Progenitor cell of endocrine pancreas (in vitro differentiated cells): ENCODE data around the gene SESN1. TPM values are rescaled to one million over a fixed set of nuclear protein-coding genes. Genes with fewer than 3 reads are reported as not detected.

Experiments used
- DNase-seq: peaks from one replicate; pipeline ENCODE4 v3.0.0; 2021; ENCODE audit warnings: low spot score; ENCODE audit not compliant: unreplicated experiment
- H3K27ac Mint-ChIP-seq: 2 replicates; pipeline ENCODE4 v1.8.0; 2021; ENCODE audit warnings: mild to moderate bottlenecking, moderate library complexity, mixed read lengths
- H3K27me3 Mint-ChIP-seq: 2 replicates; pipeline ENCODE4 v1.8.0; 2021; ENCODE audit warnings: mixed read lengths
- H3K36me3 Mint-ChIP-seq: 2 replicates; pipeline ENCODE4 v1.8.0; 2022; ENCODE audit warnings: mixed read lengths; ENCODE audit not compliant: insufficient read depth
- H3K4me1 Mint-ChIP-seq: 2 replicates; pipeline ENCODE4 v1.8.0; 2021; ENCODE audit warnings: low read depth, mixed read lengths
- H3K4me3 Mint-ChIP-seq: 2 replicates; pipeline ENCODE4 v1.8.0; 2021; ENCODE audit warnings: low read depth, mild to moderate bottlenecking, moderate library complexity, mixed read lengths
- H3K9me3 Mint-ChIP-seq: 2 replicates; pipeline ENCODE4 v1.8.0; 2021; ENCODE audit warnings: low read depth, mixed read lengths
- total RNA-seq: library from RNA; stranded (reverse); gene quantifications from 2 replicates; pipeline ENCODE4 v1.2.1, GENCODE V29; 2021
- TF ChIP-seq, protein P1 (sequence below): fragments of 200-600 bp; sonication (generic); IDR thresholded peaks from one replicate; pipeline ENCODE4 v1.5.0; 2021; ENCODE audit warnings: antibody characterized with exemption, mild to moderate bottlenecking; ENCODE audit not compliant: unreplicated experiment

The SESN1 gene
- total RNA-seq, 1 donor from 2014 or later: 23.9 TPM

DNA sequence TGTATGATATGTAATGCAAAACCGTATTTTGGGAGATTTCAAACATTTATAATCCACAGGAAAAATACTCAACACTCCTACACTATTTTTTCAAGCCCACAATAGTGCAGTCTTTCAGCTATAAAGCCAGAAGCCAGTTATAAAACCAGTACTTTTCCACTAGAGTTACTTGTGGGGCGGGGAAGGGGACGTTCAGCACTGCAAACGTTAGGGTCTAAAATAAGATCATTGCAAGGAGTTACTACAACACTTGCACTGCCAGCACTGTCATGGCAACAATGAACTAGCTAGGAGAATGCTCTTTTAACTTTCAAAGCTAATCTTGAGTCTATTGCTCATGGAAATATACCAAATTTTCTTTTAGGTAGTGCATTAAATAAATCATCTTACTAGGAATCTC lies 14.7 kb downstream of the SESN1 start:
- Mint-ChIP-seq H3K9me3 (no peaks in the 10 kb centered on the region), H3K27me3 (no peaks in the 10 kb centered on the region), H3K36me3 (no peaks in the 10 kb centered on the region), H3K4me1 (no peaks in the 10 kb centered on the region), H3K27ac (no peak overlapping the region), H3K4me3 (no peak overlapping the region)
- no peak for DNase-seq
- TF ChIP-seq, protein P1, sequence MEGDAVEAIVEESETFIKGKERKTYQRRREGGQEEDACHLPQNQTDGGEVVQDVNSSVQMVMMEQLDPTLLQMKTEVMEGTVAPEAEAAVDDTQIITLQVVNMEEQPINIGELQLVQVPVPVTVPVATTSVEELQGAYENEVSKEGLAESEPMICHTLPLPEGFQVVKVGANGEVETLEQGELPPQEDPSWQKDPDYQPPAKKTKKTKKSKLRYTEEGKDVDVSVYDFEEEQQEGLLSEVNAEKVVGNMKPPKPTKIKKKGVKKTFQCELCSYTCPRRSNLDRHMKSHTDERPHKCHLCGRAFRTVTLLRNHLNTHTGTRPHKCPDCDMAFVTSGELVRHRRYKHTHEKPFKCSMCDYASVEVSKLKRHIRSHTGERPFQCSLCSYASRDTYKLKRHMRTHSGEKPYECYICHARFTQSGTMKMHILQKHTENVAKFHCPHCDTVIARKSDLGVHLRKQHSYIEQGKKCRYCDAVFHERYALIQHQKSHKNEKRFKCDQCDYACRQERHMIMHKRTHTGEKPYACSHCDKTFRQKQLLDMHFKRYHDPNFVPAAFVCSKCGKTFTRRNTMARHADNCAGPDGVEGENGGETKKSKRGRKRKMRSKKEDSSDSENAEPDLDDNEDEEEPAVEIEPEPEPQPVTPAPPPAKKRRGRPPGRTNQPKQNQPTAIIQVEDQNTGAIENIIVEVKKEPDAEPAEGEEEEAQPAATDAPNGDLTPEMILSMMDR: no peak

GRCh38 chr6:109076377-109076776 lies 18.3 kb downstream of the SESN1 start:
- peaks cover 7% of the 10 kb centered on the region for H3K4me1 Mint-ChIP-seq
- TF ChIP-seq, protein P1: no peak
- no peak overlapping the region for H3K4me3 Mint-ChIP-seq
- H3K36me3 Mint-ChIP-seq: no peaks in the 10 kb centered on the region
- no peaks in the 10 kb centered on the region for H3K27me3 Mint-ChIP-seq
- no peak for DNase-seq
- H3K9me3 Mint-ChIP-seq: no peaks in the 10 kb centered on the region
- no peak overlapping the region for H3K27ac Mint-ChIP-seq

- Mint-ChIP-seq H3K36me3 (no peaks in the 10 kb centered on the region), H3K9me3 (no peaks in the 10 kb centered on the region), H3K4me3 (no peak overlapping the region)
Observed at GRCh38 chr6:109075934-109076333, 18.7 kb downstream of the SESN1 start.

GRCh38 chr6:109074133-109074415 lies 20.6 kb downstream of the SESN1 start:
- no peak for DNase-seq
- no peaks in the 10 kb centered on the region for H3K9me3 Mint-ChIP-seq
- H3K27me3 Mint-ChIP-seq: no peaks in the 10 kb centered on the region
- no peaks in the 10 kb centered on the region for H3K36me3 Mint-ChIP-seq
- no peak overlapping the region for H3K27ac Mint-ChIP-seq
- TF ChIP-seq, protein P1: no peak
- H3K4me1 Mint-ChIP-seq: peaks cover 7% of the 10 kb centered on the region
- no peak overlapping the region for H3K4me3 Mint-ChIP-seq

More at GRCh38 chr6:109075934-109076333, 18.7 kb downstream of the SESN1 start:
- Mint-ChIP-seq H3K27ac (no peak overlapping the region), H3K4me1 (peaks cover 7% of the 10 kb centered on the region), H3K27me3 (no peaks in the 10 kb centered on the region)
- TF ChIP-seq, protein P1: no peak
- DNase-seq: no peak

DNA sequence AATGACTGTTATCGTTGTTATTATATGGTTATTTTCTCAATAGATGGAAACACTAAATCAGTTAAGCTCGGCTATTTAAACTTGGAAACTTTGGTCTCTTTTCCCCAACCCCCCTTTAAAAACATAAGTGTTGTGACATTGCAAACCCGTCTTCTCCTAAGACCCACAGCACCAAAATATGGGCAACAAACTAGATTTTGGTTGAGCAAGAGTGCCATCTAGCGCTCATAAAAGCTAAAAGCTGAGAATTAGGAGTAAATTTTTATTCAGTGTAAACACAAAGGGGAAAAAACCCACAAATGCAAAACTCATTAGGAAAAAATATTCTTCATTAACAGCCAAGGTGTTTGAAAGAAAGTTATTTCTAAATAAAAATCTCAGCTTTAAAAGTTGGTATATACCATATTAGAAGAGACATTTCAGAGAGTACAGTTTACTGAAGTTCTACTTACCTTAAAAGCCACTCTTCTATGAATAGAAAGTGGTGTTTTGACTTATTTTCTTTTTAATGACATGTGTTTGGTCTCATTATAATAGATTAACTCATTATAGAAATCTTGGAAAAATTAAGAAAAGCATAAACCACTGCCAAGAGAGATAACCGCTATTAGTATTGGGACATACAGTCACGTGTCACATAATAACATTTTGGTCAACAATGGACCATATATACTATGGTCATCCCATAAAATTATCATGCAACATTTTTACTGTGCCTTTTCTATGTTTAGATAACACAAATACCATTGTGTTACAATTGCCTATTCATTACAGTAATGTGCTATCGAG lies 21.1 kb downstream of the SESN1 start:
- Mint-ChIP-seq H3K4me1 (peaks cover 7% of the 10 kb centered on the region), H3K36me3 (no peaks in the 10 kb centered on the region), H3K4me3 (no peak overlapping the region), H3K9me3 (no peaks in the 10 kb centered on the region), H3K27ac (no peak overlapping the region), H3K27me3 (no peaks in the 10 kb centered on the region)
- no peak for DNase-seq
- TF ChIP-seq, protein P1: peak; percentile 83
